Measurements from ENCODE around the gene VPS54. TPM values are rescaled to one million over a fixed set of nuclear protein-coding genes. Genes with fewer than 3 reads are reported as not detected.
"Not testable (repeated sequence)": the region's sequence is repeated elsewhere in the genome, so short reads cannot be mapped to it uniquely, and the experiment has no call there.

VPS54 gene
- total RNA-seq, 4 donors from 2014 or later, result 16.6 to 24.8 (median 20.9) TPM

DNA sequence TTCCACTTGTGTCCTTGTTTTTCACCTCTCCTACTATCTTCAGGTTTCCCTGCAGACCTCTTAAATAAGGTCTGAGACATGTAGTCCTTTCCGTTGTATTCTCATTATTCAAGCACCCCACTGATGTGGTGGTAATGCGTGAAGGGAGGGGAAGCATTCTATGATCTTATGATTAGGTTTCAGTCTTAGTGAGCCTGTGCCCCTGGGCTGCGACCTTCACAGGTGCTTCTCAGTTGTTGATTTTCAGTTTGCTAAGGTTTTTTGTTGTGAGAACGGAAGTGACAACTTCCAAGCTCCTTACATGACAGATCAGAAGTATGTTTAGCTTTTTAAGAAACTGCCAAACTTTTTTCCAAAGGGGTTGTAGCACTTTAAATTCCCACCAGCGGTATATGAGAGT, 41.3 kb downstream of the VPS54 start:
- peaks cover 0 to 16% (median 0%) of the 10 kb centered on the region in 3 donors for H3K36me3 ChIP-seq

DNA sequence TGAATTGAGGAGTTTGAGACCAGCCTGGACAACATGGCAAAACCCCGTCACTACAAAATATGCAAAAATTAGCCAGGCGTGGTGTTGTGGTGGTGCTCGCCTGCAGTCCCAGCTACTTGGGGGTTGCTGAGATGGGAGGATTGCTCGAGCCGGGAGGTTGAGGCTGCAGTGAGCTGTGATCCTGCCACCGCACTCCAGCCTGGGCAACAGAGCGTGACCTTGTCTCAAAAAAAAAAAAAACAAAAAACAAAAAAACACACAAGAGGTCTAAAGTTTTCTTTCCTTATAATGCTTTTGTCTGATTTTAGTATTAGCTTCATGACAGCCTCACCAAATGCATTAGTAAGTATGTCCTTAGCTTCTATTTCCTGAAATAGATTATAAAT, 43.1 kb downstream of the VPS54 start:
- Histone ChIP-seq H3K27me3 (no peaks in the 10 kb centered on the region), H3K9me3 (no peaks in the 10 kb centered on the region), H3K27ac (no peak overlapping the region), H3K4me3 (no peak overlapping the region), H3K36me3 (peaks cover 0 to 23% (median 0%) of the 10 kb centered on the region in 3 donors), H3K4me1 (no peaks in the 10 kb centered on the region)
- no peak for DNase-seq
- TF ChIP-seq POLR2A (IDR thresholded peaks at IDR 0.05), result no peak
- TF ChIP-seq, protein P1, sequence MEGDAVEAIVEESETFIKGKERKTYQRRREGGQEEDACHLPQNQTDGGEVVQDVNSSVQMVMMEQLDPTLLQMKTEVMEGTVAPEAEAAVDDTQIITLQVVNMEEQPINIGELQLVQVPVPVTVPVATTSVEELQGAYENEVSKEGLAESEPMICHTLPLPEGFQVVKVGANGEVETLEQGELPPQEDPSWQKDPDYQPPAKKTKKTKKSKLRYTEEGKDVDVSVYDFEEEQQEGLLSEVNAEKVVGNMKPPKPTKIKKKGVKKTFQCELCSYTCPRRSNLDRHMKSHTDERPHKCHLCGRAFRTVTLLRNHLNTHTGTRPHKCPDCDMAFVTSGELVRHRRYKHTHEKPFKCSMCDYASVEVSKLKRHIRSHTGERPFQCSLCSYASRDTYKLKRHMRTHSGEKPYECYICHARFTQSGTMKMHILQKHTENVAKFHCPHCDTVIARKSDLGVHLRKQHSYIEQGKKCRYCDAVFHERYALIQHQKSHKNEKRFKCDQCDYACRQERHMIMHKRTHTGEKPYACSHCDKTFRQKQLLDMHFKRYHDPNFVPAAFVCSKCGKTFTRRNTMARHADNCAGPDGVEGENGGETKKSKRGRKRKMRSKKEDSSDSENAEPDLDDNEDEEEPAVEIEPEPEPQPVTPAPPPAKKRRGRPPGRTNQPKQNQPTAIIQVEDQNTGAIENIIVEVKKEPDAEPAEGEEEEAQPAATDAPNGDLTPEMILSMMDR (IDR thresholded peaks at IDR 0.05), result no peak

More for the DNA sequence above, 41.3 kb downstream of the VPS54 start:
- Histone ChIP-seq H3K4me3 (no peak overlapping the region), H3K27ac (no peak overlapping the region), H3K9me3 (no peaks in the 10 kb centered on the region), H3K4me1 (no peaks in the 10 kb centered on the region), H3K27me3 (no peaks in the 10 kb centered on the region)
- DNase-seq, result no peak
- TF ChIP-seq, protein P1 (IDR thresholded peaks at IDR 0.05), result no peak
- TF ChIP-seq POLR2A (IDR thresholded peaks at IDR 0.05), result no peak

DNA sequence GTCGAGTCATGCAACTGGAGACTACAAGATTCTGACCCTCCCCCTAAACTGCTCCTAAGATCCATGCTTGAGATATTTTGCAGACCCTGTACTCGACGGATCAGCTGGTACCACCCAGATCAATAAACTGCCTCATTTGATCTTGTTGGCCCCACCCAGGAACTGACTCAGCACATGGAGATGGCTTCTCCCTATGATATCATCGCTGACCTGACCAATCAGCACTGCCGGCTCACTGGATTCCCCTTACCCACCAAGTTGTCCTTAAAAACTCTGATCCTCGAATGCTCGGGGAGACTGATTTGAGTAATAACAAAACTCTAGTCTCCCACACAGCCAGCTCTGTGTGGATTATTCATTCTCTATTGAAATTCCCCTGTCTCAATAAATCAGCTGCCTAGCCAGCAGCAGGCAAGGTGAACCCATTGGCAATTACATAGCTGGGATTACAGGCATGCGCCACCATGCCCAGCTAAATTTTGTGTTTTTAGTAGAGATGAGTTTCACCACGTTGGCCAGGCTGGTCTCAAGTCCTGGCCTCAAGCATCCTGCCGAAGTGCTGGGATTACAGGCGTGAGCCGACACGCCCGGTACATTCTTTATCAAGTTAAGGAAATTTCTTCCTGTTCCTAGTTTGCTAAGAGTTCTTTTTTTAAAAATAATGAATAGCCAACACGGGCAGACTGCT, 43.6 kb downstream of the VPS54 start:
- DNase-seq, result no peak
- Histone ChIP-seq H3K36me3 (peaks cover 0 to 28% (median 0%) of the 10 kb centered on the region in 3 donors), H3K27ac (no peak overlapping the region), H3K4me1 (no peaks in the 10 kb centered on the region), H3K9me3 (no peaks in the 10 kb centered on the region), H3K27me3 (no peaks in the 10 kb centered on the region), H3K4me3 (no peak overlapping the region)
- TF ChIP-seq, protein P1 (IDR thresholded peaks at IDR 0.05), result no peak
- no peak for TF ChIP-seq POLR2A (IDR thresholded peaks at IDR 0.05)

DNA sequence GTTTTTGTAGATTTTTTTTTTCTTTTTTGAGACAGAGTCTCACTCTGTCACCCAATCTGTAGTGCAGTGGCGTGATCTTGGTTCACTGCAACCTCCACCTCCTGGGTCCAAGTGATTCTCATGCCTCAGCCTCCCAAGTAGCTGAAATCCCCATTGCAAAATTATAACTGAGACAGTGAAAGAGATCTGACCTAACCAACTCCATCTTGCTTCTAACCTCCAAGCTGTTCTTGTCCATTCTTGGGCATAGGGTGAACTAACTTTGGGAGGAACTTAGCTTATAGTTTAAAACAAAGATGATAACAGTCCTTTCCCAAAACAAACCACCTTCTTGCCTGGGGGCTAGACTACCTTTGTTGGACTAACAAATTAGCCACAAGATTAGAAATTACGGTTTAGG, 44.2 kb downstream of the VPS54 start:
- H3K9me3 ChIP-seq, H3K27me3 ChIP-seq, H3K4me1 ChIP-seq, DNase-seq, H3K27ac ChIP-seq, H3K4me3 ChIP-seq: not testable (repeated sequence)
- H3K36me3 ChIP-seq, result peaks cover 0 to 28% (median 0%) of the 10 kb centered on the region in 3 donors

DNA sequence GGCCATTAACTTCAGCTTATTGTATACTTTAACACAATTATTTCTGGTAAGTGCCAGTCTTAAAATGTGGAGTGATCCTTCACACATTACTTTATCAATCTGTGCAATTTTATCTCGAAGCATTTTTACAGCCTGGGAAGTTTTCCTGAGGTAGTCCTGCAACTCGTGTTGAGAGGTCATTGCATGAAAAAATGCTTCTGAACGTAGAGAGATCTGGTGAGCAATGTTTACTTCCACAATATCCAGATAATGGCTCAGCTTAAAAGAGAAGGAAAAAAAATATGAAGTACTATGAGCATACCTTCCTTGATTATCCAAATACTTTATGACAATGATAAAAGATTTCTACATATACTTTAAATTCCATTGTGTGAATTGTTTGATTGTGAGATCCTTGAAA, 57.0 kb downstream of the VPS54 start:
- H3K27ac ChIP-seq, result no peak overlapping the region
- peaks cover 0 to 21% (median 0%) of the 10 kb centered on the region in 3 donors for H3K36me3 ChIP-seq
- no peak for TF ChIP-seq POLR2A (IDR thresholded peaks at IDR 0.05)
- TF ChIP-seq, protein P1 (IDR thresholded peaks at IDR 0.05), result no peak
- no peak overlapping the region for H3K4me3 ChIP-seq
- H3K9me3 ChIP-seq, result no peaks in the 10 kb centered on the region
- no peak for DNase-seq
- no peaks in the 10 kb centered on the region for H3K4me1 ChIP-seq
- H3K27me3 ChIP-seq, result no peaks in the 10 kb centered on the region

DNA sequence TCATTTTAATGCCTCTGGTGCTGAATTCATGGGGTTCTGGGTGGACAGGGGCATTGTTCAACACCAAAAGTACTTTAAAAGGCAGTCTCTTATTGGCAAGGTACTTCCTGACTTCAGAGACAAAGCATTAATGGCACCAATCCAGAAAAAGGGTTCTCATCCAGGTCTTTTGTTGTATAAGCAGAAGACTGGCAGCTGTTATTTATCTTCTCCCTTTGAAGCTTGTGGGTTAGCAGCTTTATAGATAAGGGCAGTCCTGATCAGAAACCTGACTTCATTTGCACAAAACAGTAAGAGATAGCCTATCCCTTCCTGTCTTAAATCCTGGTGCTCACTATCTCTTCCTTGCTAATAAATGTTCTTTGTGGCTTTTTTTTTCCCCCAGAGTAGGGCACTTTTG, 68.8 kb downstream of the VPS54 start:
- H3K9me3 ChIP-seq, result no peaks in the 10 kb centered on the region
- no peak overlapping the region for H3K4me3 ChIP-seq
- no peak for DNase-seq
- TF ChIP-seq, protein P1 (IDR thresholded peaks at IDR 0.05), result no peak
- TF ChIP-seq POLR2A (IDR thresholded peaks at IDR 0.05), result no peak
- H3K4me1 ChIP-seq, result no peaks in the 10 kb centered on the region
- no peaks in the 10 kb centered on the region for H3K27me3 ChIP-seq
- H3K27ac ChIP-seq, result no peak overlapping the region
- H3K36me3 ChIP-seq, result peaks cover 0 to 26% (median 0%) of the 10 kb centered on the region in 3 donors
